Fibroblast of pulmonary artery (primary cell): ENCODE measurements around the gene ALAS2.

Source experiments
- DNase-seq: peaks from one replicate; pipeline ENCODE4 v3.0.0-alpha.2; 2010; ENCODE audit warnings: low read depth
- H3K4me3 ChIP-seq: replicated peaks from 2 replicates; pipeline ENCODE4 v1.5.1; 2011; ENCODE audit warnings: low read depth, mild to moderate bottlenecking, control low read depth, low read length, moderate library complexity
- CTCF ChIP-seq: IDR thresholded peaks from 2 replicates; pipeline ENCODE4 v1.5.1; 2011; ENCODE audit warnings: mild to moderate bottlenecking, control low read depth, low read length, inconsistent platforms; ENCODE audit errors: missing control alignments

ALAS2 gene

DNA sequence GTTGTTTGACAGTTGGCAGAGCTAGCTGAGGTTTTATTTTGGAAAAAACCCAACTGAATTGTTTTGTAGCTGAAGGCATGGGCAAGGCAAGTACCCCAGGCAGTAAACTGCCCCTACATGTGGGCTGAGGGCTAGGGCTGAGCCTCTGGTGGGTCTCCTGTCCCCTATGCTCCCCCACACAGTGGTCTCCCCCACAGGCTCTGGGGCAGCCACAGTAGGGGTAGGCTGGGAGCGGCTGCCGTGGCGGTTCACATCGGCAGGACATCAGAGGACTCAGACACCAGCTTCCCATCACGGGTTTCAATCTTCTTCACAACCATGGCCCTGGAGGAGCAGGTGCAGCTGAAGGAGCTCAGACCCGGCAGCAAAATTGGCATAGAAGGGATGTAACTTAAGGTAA lies 10.7 kb upstream of the ALAS2 start:
- DNase-seq, result no peak
- no peak for TF ChIP-seq CTCF
- no peak overlapping the region for H3K4me3 ChIP-seq

- no peak for DNase-seq
- TF ChIP-seq CTCF, result no peak
- no peak overlapping the region for H3K4me3 ChIP-seq
Measured at GRCh38 chrX:55039471-55039870, 8.7 kb upstream of the ALAS2 start.

GRCh38 chrX:55033429-55033828 lies 2.7 kb upstream of the ALAS2 start:
- no peak for DNase-seq

GRCh38 chrX:55029291-55029690 lies 1.5 kb downstream of the ALAS2 start:
- no peak for TF ChIP-seq CTCF
- DNase-seq, result no peak
- no peak overlapping the region for H3K4me3 ChIP-seq

More at GRCh38 chrX:55033429-55033828, 2.7 kb upstream of the ALAS2 start:
- no peak for TF ChIP-seq CTCF
- H3K4me3 ChIP-seq, result no peak overlapping the region

- DNase-seq, result no peak
- TF ChIP-seq CTCF, result no peak
- H3K4me3 ChIP-seq, result no peak overlapping the region
Measured at GRCh38 chrX:55028611-55029010, 2.2 kb downstream of the ALAS2 start.

DNA sequence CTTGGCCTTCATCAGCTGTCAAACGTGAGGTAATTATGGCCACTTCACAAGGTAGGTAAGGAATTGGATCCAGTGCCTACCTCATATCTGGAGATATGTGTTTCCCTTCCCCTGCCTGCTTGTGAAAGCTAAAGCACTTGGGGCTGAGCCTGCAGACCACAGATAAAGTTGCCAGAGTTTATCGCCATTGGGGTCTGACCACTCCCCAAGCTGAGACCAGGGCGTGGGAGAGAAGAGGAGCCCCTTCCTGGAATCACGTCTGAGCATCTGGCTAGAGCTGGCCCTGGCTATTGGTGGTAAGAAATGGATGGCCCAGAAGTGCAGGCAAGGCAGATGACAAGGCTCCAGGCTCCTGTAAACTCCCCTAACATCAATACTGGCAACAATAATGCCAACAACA lies 2.7 kb downstream of the ALAS2 start:
- no peak for TF ChIP-seq CTCF
- H3K4me3 ChIP-seq, result no peak overlapping the region
- DNase-seq, result no peak

DNA sequence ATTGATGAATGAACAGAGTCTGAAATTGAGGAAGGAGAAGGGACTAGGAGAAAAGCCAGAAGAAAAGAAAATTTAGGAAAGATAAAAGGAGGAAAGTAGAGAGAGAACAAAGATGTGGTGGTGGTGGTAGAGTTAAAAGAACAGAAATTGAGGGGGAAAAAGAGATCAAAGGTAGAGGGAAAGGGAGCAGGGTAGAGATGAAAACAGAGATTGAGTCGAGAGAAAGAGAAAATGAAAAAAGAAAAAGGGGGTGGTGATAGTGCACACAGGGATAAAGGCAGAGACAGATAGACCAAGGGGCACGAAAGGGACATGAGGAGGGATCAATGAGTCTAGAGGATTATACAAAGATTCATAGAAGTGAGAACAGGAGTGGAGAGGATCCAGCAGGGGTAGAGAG lies 3.9 kb downstream of the ALAS2 start:
- TF ChIP-seq CTCF, result no peak
- no peak for DNase-seq
- H3K4me3 ChIP-seq, result no peak overlapping the region
